ENCODE data around the gene STRN4.

The STRN4 gene

DNA sequence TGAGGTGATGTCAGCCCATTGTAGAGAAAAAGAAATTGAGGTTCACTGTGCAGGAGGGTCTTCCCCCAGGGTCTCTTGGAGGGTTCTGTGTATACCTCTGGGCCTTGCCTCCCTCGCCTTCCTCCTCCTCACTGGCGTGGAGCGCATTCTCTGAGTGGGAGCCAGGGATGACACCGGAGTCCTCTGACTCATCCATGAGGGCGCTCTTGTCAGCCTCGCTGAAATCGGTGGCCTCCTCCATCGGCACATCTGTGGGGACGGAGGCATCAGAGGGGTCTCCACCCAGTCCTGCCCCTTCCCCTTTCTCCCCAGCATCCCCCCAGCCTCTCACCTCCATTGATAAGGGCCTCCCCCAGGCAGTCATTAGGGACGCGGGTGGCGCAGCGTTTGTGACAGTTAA is 45.5 kb downstream of the STRN4 start:
- no peak for TF ChIP-seq CTCF (conservative IDR thresholded peaks at IDR 0.05)
- H3K27ac ChIP-seq = no peak overlapping the region

DNA sequence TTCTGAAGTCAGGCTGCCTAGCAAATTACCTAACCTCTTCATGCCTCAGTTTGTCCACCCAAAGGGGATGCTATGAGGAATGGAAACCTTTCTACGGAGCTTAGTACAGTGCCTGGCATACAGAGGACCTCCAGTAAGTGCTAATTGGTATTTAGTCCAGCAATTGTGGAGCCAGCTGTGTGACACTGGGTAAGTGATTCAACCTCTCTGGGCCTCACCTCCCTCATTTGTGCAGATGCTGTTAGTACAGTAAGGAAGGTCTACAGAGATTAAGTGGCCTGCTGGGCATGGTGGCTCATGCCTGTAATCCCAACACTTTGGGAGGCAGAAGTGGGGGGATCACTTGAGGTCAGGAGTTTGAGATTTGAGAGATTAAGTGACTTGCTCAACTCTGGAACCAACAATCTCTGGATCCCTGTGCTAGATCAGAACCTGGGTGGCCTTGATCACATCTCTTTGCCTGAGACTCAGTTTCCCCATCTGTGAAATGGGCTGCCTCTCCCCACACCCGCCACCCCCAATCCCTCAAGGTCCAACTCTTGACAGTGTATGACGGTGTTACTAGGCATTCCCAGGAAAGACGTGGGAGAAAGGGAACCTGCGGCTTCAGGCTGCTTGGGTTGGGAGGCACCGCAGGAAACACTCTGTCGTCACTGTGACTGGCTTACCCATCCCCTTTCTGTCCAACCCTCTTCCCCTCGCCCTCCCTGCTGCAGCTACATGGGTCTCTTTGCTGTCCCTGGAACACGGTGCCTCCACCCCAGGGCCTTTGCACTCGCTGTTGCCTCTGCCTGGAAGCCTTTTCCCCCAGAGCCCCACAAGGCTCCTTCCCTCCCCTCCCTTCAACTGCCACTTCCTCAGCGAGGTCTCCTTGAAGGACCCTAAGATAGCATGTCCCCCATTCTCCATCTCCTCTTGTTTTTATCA is 47.6 kb downstream of the STRN4 start:
- H3K27ac ChIP-seq = no peak overlapping the region
- TF ChIP-seq CTCF (conservative IDR thresholded peaks at IDR 0.05) = no peak

- no peak for TF ChIP-seq CTCF (conservative IDR thresholded peaks at IDR 0.05)
- H3K27ac ChIP-seq = no peak overlapping the region
These were observed 48.9 kb downstream of the STRN4 start for GRCh38 chr19:46697204-46697960.

DNA sequence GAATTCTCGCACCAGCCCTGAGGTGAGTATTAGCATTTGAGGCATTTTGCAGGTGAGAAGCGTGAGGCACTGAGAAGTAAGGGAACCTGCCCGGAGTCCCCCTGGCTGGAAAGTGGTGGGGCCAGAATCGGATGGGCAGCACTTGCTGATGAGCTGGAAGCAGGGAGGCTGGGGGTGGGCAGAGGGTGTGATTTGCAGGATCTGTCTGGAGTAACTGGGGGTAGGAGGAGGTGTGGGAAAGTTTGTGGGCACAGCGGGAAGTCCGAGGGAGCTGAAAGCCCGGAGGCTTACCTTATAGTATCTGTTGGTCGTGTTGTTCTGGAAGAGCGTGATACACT is 49.4 kb downstream of the STRN4 start:
- no peak overlapping the region for H3K27ac ChIP-seq
- no peak for TF ChIP-seq CTCF (conservative IDR thresholded peaks at IDR 0.05)

DNA sequence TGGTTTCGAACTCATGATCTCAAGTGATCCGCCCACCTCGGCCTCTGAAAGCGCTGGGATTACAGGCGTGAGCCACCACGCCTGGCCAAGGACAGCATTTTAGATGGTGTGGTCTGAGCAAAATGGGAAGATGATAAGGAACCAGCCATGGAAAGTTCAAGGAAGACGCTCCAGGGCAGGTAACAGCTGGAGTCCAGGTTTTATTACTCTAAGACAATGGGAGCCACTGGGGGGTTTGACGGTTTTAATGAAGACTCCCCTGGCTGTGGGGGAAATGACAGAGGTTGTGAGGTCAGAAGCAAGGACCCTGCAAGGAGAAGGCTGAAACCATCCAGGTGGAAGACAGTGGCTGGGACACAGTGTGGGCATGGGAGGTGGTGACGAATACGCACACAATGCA is 50.2 kb downstream of the STRN4 start:
- no peak for TF ChIP-seq CTCF (conservative IDR thresholded peaks at IDR 0.05)
- H3K27ac ChIP-seq = no peak overlapping the region

DNA sequence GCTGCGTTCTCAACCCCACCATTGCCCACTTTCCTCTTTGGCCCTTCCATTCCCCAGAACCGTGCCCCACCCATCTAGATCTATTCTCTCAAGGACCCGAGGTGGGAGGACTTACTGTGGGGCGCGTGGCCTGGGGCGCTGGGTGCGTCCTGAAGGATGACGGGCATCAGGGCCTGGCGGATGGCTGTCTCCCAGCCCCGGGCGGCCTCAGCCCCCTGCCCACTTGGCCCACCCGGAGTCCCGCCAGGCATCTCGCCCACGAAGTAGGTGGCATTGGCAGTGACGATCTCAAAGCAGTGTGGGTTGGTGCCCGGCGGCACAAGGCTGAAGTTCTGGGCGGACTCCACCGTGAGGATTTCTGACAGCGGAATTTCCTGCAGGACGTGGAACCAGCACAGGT is 52.5 kb downstream of the STRN4 start:
- TF ChIP-seq CTCF (conservative IDR thresholded peaks at IDR 0.05) = no peak
- H3K27ac ChIP-seq = no peak overlapping the region

GRCh38 chr19:46692918-46693722 is 53.1 kb downstream of the STRN4 start:
- TF ChIP-seq CTCF (conservative IDR thresholded peaks at IDR 0.05) = no peak
- no peak overlapping the region for H3K27ac ChIP-seq
